DOHH2 (cell line): ENCODE results near the gene COX6B2.

Experiments used
- EZH2phosphoT487 ChIP-seq: fragments of 200-600 bp; sonication (generic); IDR thresholded peaks from 2 replicates; pipeline ENCODE4 v1.6.1; 2017; ENCODE audit warnings: borderline replicate concordance, mild to moderate bottlenecking, antibody characterized with exemption, low read length, moderate library complexity, mixed read lengths
- TF ChIP-seq, protein P1 (sequence below): fragments of 200-600 bp; sonication (generic); IDR thresholded peaks from one replicate; pipeline ENCODE4 v1.5.1; 2014; ENCODE audit warnings: antibody characterized with exemption, mild to moderate bottlenecking, low read depth, low read length; ENCODE audit not compliant: poor library complexity, severe bottlenecking

DNA sequence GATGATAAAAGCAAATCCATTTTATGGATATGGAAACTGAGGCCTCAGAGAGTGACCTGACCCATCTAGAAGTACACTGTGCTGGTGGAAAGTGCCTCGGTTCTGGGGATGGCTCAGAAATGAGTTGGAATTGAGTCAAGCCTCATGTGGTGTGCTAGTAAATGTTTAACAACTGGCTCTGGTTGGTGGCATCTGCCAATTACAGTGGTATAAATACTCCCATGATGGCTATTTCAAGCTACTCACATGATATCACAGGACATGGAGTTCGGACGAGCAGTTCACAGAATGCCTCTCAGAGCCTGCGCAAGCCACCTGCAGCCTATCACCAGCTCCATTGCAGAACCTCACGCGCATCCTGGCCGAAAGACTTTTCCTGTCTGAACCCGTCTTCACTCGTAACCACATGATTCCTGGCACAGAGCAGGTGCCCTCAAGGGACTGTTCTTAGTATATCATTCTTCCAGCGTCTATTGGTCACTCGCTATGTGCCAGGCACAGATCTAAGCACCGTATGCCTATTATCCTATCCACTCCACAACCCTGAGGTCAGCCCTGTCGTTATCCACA lies 38.5 kb downstream of the COX6B2 start:
- TF ChIP-seq EZH2phosphoT487, result no peak
- TF ChIP-seq, protein P1, sequence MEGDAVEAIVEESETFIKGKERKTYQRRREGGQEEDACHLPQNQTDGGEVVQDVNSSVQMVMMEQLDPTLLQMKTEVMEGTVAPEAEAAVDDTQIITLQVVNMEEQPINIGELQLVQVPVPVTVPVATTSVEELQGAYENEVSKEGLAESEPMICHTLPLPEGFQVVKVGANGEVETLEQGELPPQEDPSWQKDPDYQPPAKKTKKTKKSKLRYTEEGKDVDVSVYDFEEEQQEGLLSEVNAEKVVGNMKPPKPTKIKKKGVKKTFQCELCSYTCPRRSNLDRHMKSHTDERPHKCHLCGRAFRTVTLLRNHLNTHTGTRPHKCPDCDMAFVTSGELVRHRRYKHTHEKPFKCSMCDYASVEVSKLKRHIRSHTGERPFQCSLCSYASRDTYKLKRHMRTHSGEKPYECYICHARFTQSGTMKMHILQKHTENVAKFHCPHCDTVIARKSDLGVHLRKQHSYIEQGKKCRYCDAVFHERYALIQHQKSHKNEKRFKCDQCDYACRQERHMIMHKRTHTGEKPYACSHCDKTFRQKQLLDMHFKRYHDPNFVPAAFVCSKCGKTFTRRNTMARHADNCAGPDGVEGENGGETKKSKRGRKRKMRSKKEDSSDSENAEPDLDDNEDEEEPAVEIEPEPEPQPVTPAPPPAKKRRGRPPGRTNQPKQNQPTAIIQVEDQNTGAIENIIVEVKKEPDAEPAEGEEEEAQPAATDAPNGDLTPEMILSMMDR, result no peak
